Chondrocyte (in vitro differentiated cells): ENCODE data around the gene HUS1. TPM values are rescaled to one million over a fixed set of nuclear protein-coding genes. Genes with fewer than 3 reads are reported as not detected.

Experiments used
- DNase-seq: peaks from one replicate; pipeline ENCODE4 v3.0.0; 2021; ENCODE audit warnings: mixed read lengths, low spot score
- H3K27ac Mint-ChIP-seq: one replicate; pipeline ENCODE4 v1.8.0; 2021; ENCODE audit warnings: mild to moderate bottlenecking, moderate library complexity, mixed read lengths; ENCODE audit not compliant: unreplicated experiment
- H3K27me3 Mint-ChIP-seq: 2 replicates; pipeline ENCODE4 v1.8.0; 2021; ENCODE audit warnings: low read depth, mixed read lengths
- H3K36me3 Mint-ChIP-seq: 2 replicates; pipeline ENCODE4 v1.8.0; 2021; ENCODE audit warnings: low read depth, mixed read lengths
- H3K4me1 Mint-ChIP-seq: 2 replicates; pipeline ENCODE4 v1.8.0; 2021; ENCODE audit warnings: low read depth, mild to moderate bottlenecking, mixed read lengths
- H3K4me3 Mint-ChIP-seq: one replicate; pipeline ENCODE4 v1.8.0; 2021; ENCODE audit warnings: mild to moderate bottlenecking, moderate library complexity, mixed read lengths; ENCODE audit not compliant: unreplicated experiment
- H3K9me3 Mint-ChIP-seq: 2 replicates; pipeline ENCODE4 v1.8.0; 2021; ENCODE audit warnings: low read depth, mixed read lengths
- CTCF ChIP-seq: fragments of 200-600 bp; sonication (generic); IDR thresholded peaks from 2 replicates; pipeline ENCODE4 v1.5.0; 2021; ENCODE audit warnings: antibody characterized with exemption, mild to moderate bottlenecking, moderate library complexity
- total RNA-seq: library from RNA; stranded (reverse); gene quantifications from 3 replicates; pipeline ENCODE4 v1.2.1, GENCODE V29; 2021

The HUS1 gene
- total RNA-seq, 1 donor from 2014 or later, result 29.0 TPM

GRCh38 chr7:48011951-48012350 is 32.5 kb upstream of the HUS1 start:
- H3K27me3 Mint-ChIP-seq, result no peaks in the 10 kb centered on the region

GRCh38 chr7:48011323-48011722 is 31.9 kb upstream of the HUS1 start:
- Mint-ChIP-seq H3K36me3 (no peaks in the 10 kb centered on the region), H3K4me3 (no peak overlapping the region), H3K27me3 (no peaks in the 10 kb centered on the region), H3K27ac (no peak overlapping the region), H3K9me3 (no peaks in the 10 kb centered on the region), H3K4me1 (peaks cover 10% of the 10 kb centered on the region)
- TF ChIP-seq CTCF, result no peak
- DNase-seq, result no peak

More at GRCh38 chr7:48011951-48012350, 32.5 kb upstream of the HUS1 start:
- no peak for DNase-seq
- Mint-ChIP-seq H3K4me3 (no peak overlapping the region), H3K36me3 (no peaks in the 10 kb centered on the region), H3K4me1 (peaks cover 10% of the 10 kb centered on the region), H3K9me3 (no peaks in the 10 kb centered on the region), H3K27ac (no peak overlapping the region)
- TF ChIP-seq CTCF, result no peak

GRCh38 chr7:48009954-48010353 is 30.5 kb upstream of the HUS1 start:
- TF ChIP-seq CTCF, result no peak
- DNase-seq, result no peak
- Mint-ChIP-seq H3K27ac (no peak overlapping the region), H3K9me3 (no peaks in the 10 kb centered on the region), H3K4me1 (peaks cover 8% of the 10 kb centered on the region), H3K4me3 (no peak overlapping the region), H3K36me3 (no peaks in the 10 kb centered on the region), H3K27me3 (no peaks in the 10 kb centered on the region)

GRCh38 chr7:48009257-48009656 is 29.8 kb upstream of the HUS1 start:
- Mint-ChIP-seq H3K27me3 (no peaks in the 10 kb centered on the region), H3K9me3 (no peaks in the 10 kb centered on the region), H3K27ac (no peak overlapping the region), H3K4me3 (no peak overlapping the region), H3K36me3 (no peaks in the 10 kb centered on the region), H3K4me1 (peaks cover under 1% of the 10 kb centered on the region)
- TF ChIP-seq CTCF, result no peak
- DNase-seq, result no peak

- Mint-ChIP-seq H3K27ac (no peak overlapping the region), H3K4me3 (no peak overlapping the region), H3K4me1 (no peaks in the 10 kb centered on the region)
Observed at GRCh38 chr7:48006866-48007265, 27.5 kb upstream of the HUS1 start.

More at GRCh38 chr7:48006866-48007265, 27.5 kb upstream of the HUS1 start:
- no peak for TF ChIP-seq CTCF
- no peaks in the 10 kb centered on the region for H3K27me3 Mint-ChIP-seq
- peaks cover 3% of the 10 kb centered on the region for H3K9me3 Mint-ChIP-seq
- no peak for DNase-seq
- H3K36me3 Mint-ChIP-seq, result peaks cover 2% of the 10 kb centered on the region
